SK-N-MC (cell line): ENCODE data around the gene ADCY7.

Source experiments
- EZH2 ChIP-seq: fragments of 200-600 bp; sonication (generic); IDR thresholded peaks from one replicate; pipeline ENCODE4 v1.6.1; 2017; ENCODE audit warnings: antibody characterized with exemption
- POLR2AphosphoS5 ChIP-seq: IDR thresholded peaks from 2 replicates; pipeline ENCODE4 v1.6.1; 2012; ENCODE audit warnings: mild to moderate bottlenecking, low read depth, low read length, borderline replicate concordance

- TF ChIP-seq EZH2 (no peak), POLR2AphosphoS5 (no peak)
Measured at GRCh38 chr16:50238868-50239301, 27.5 kb upstream of the ADCY7 start.
